HEK293T (cell line): ENCODE measurements around the gene ELP4.

Experiments
- CTCF ChIA-PET: fragments of 350-600 bp; formaldehyde crosslinking; extraction: SDS; loops from one replicate; lab custom pipeline; 2021; ENCODE audit warnings: antibody characterized with exemption, inconsistent platforms; lab: Yijun Ruan, JAX
- POLR2A ChIA-PET: fragments of 350-600 bp; formaldehyde crosslinking; extraction: SDS; loops from one replicate; lab custom pipeline; 2020; ENCODE audit warnings: antibody characterized with exemption, inconsistent platforms; lab: Yijun Ruan, JAX
- DNase-seq: peaks from one replicate; pipeline ENCODE4 v3.0.0; 2012; ENCODE audit warnings: mixed read lengths; ENCODE audit errors: extremely low spot score
- ARNT ChIP-seq: fragments of 450-650 bp; IDR thresholded peaks from 2 replicates; pipeline ENCODE4 v1.6.1; 2017; ENCODE audit warnings: mild to moderate bottlenecking
- BHLHE40 ChIP-seq: fragments of 450-650 bp; IDR thresholded peaks from 2 replicates; pipeline ENCODE4 v1.6.1; 2016; ENCODE audit warnings: mild to moderate bottlenecking, moderate library complexity, borderline replicate concordance
- CTBP1 ChIP-seq: fragments of 450-650 bp; IDR thresholded peaks from 2 replicates; pipeline ENCODE4 v1.6.1; 2016; ENCODE audit warnings: borderline replicate concordance
- ELF4 ChIP-seq: fragments of 450-650 bp; IDR thresholded peaks from 2 replicates; pipeline ENCODE4 v1.6.1; 2017; ENCODE audit warnings: antibody characterized with exemption
- FOXA1 ChIP-seq: fragments of 450-650 bp; IDR thresholded peaks from 2 replicates; pipeline ENCODE4 v1.6.1; 2016; ENCODE audit warnings: mild to moderate bottlenecking
- FOXK2 ChIP-seq: fragments of 450-650 bp; IDR thresholded peaks from 2 replicates; pipeline ENCODE4 v1.6.1; 2016; ENCODE audit warnings: mild to moderate bottlenecking
- FOXM1 ChIP-seq: fragments of 450-650 bp; IDR thresholded peaks from 2 replicates; pipeline ENCODE4 v1.6.1; 2017; ENCODE audit warnings: mild to moderate bottlenecking, borderline replicate concordance
- HDGF ChIP-seq: fragments of 450-650 bp; IDR thresholded peaks from 2 replicates; pipeline ENCODE4 v1.6.1; 2017; ENCODE audit warnings: antibody characterized with exemption, borderline replicate concordance
- L3MBTL2 ChIP-seq: fragments of 450-650 bp; conservative IDR thresholded peaks from 2 replicates; pipeline ENCODE4 v1.6.1; 2016; ENCODE audit warnings: mild to moderate bottlenecking
- LEF1 ChIP-seq: fragments of 450-650 bp; IDR thresholded peaks from 2 replicates; pipeline ENCODE4 v1.6.1; 2017; ENCODE audit warnings: mild to moderate bottlenecking, borderline replicate concordance
- NFRKB ChIP-seq: fragments of 450-650 bp; IDR thresholded peaks from 2 replicates; pipeline ENCODE4 v1.6.1; 2016; ENCODE audit warnings: mild to moderate bottlenecking, moderate library complexity
- PKNOX1 ChIP-seq: fragments of 450-650 bp; IDR thresholded peaks from 2 replicates; pipeline ENCODE4 v1.6.1; 2016
- SP1 ChIP-seq: fragments of 450-650 bp; IDR thresholded peaks from 2 replicates; pipeline ENCODE4 v1.6.1; 2017
- SUZ12 ChIP-seq: fragments of 450-650 bp; IDR thresholded peaks from 2 replicates; pipeline ENCODE4 v1.6.1; 2016; ENCODE audit warnings: mild to moderate bottlenecking
- TARDBP ChIP-seq: fragments of 450-650 bp; IDR thresholded peaks from 2 replicates; pipeline ENCODE4 v1.6.1; 2016
- ZNF384 ChIP-seq: fragments of 450-650 bp; IDR thresholded peaks from 2 replicates; pipeline ENCODE4 v1.6.1; 2016

The ELP4 gene

DNA sequence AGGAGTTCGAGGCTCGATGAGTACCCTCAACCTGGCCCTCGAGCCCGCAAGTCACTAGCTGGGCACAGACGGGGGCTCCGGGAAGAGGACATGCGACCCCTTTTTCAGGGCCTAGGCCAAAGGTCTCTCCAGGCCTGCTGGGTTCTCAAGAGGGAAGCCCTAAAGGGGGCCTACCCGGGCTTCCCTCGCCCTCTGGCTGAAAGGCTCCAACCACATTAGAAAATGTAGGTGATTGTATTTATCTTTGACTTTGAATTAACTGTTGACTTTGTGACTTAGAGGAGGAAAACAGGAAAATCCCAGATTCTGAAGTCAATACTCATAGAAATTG is 308.8 kb downstream of the ELP4 start:
- no peak for TF ChIP-seq TARDBP
- TF ChIP-seq BHLHE40, result no peak
- no peak for TF ChIP-seq ZNF384
- TF ChIP-seq SP1, result no peak
- TF ChIP-seq PKNOX1, result no peak
- TF ChIP-seq HDGF, result no peak
- DNase-seq, result no peak
- CTCF ChIA-PET, result no interaction called here
- POLR2A ChIA-PET, result interaction anchor here (1.5 kb wide), 1 partner anchor 9 kb away, joined by 3 read pairs; no protein-coding TSS in a partner anchor

DNA sequence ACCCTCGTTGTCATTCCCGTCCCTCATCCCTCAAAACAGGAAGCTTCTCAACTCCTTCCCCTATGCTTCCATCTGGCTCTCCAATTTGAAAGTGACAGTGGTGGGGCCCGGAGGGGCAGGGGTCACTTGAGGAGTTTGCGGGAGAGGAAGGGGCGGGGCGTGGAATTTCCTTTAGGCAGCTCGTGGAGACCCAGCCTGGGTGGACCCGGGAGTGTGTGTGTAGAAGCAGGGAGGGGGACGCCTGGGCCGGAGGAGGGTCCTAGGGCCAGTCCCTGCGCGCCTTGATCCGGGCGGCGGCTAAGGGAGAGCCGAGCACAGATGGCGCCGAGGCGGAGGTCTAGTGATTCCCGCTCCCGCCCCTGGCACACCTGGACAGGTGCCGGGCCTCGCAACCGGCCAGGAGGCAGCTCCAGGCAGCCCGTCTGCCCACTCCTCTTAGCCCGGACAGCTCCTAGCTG is 309.3 kb downstream of the ELP4 start:
- CTCF ChIA-PET, result interaction anchor here (0.6 kb wide), 1 partner anchor 505 kb away, joined by 3 read pairs; no protein-coding TSS in a partner anchor
- TF ChIP-seq ZNF384 (no peak), FOXM1 (no peak), L3MBTL2 (no peak), ELF4 (no peak), SUZ12 (no peak), FOXA1 (no peak), CTBP1 (no peak), BHLHE40 (no peak), FOXK2 (no peak)
- DNase-seq, result no peak
- POLR2A ChIA-PET, result interaction anchor here (1.5 kb wide), 1 partner anchor 10 kb away, joined by 3 read pairs; no protein-coding TSS in a partner anchor

DNA sequence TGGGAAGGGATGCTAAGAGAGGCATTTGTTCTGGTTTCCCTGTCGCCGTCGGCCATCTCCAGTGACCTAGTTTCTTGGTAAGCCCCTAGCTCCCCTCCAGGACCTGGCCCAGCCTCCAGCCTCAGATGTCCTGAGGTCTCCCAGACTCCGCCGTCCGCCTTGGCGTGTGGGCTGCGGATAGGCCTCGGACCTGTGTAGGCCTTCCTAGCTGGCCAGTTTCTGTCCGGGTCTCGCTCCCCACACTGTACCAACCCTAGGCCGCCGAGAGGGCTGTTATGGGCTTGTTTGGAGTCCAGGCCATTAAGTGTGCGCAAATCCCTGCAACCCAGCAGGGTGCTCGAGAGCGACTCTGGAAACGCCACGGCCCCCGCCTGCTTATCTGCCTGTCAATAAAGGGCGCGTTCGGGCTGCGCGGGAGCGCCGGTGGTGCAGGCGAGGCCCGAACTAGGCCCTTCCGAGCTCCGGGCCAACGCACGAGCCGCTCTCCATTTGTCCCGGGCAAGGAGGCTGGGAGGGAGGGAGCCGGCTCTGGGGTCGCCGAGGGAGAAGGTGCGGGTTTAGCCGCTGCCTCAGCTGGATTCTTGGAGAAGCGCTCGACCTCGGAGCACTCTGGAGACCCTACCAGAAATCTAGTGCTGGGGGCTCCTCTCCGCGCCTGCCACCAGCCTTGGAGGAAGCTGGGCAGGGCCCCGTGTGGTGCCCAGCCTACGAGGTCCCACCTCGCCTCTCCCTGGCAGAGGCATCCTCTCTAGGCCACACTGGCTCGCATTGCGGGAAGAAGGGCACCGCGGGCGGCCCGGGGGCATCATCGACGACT is 310.3 kb downstream of the ELP4 start:
- ChIA-PET POLR2A (interaction anchor here (1.5 kb wide), 1 partner anchor 11 kb away, joined by 3 read pairs; no protein-coding TSS in a partner anchor), CTCF (no interaction called here)
- no peak for TF ChIP-seq L3MBTL2
- TF ChIP-seq FOXK2, result no peak
- no peak for TF ChIP-seq FOXA1
- no peak for TF ChIP-seq TARDBP
- no peak for TF ChIP-seq BHLHE40
- no peak for TF ChIP-seq NFRKB
- no peak for TF ChIP-seq CTBP1
- TF ChIP-seq SP1, result no peak
- no peak for TF ChIP-seq ARNT
- TF ChIP-seq HDGF, result no peak
- TF ChIP-seq PKNOX1, result no peak
- no peak for TF ChIP-seq ZNF384
- TF ChIP-seq FOXM1, result no peak
- no peak for TF ChIP-seq ELF4
- TF ChIP-seq LEF1, result no peak
- TF ChIP-seq SUZ12, result no peak
- no peak for DNase-seq

- TF ChIP-seq FOXM1, result no peak
- POLR2A ChIA-PET, result no interaction called here
- no peak for DNase-seq
- CTCF ChIA-PET, result no interaction called here
These were observed 310.9 kb downstream of the ELP4 start for GRCh38 chr11:31820438-31820818.

GRCh38 chr11:31821235-31821764 is 311.7 kb downstream of the ELP4 start:
- ChIA-PET CTCF (no interaction called here), POLR2A (no interaction called here)
- no peak for DNase-seq
- no peak for TF ChIP-seq BHLHE40
- TF ChIP-seq LEF1, result no peak
- no peak for TF ChIP-seq ARNT
- TF ChIP-seq FOXM1, result no peak
- no peak for TF ChIP-seq FOXA1
- no peak for TF ChIP-seq CTBP1
- TF ChIP-seq PKNOX1, result no peak
- TF ChIP-seq ZNF384, result no peak
- TF ChIP-seq ELF4, result no peak
- TF ChIP-seq FOXK2, result no peak
- TF ChIP-seq NFRKB, result no peak
- no peak for TF ChIP-seq TARDBP
- no peak for TF ChIP-seq HDGF
- TF ChIP-seq L3MBTL2, result no peak
- no peak for TF ChIP-seq SUZ12
- TF ChIP-seq SP1, result no peak

GRCh38 chr11:31821766-31822165 is 312.2 kb downstream of the ELP4 start:
- CTCF ChIA-PET, result interaction anchor here (0.7 kb wide), 1 partner anchor 432 kb away, joined by 4 read pairs; no protein-coding TSS in a partner anchor

More at GRCh38 chr11:31821766-31822165, 312.2 kb downstream of the ELP4 start:
- DNase-seq, result no peak
- TF ChIP-seq ELF4 (no peak), ZNF384 (no peak), SUZ12 (no peak), SP1 (no peak), CTBP1 (no peak)
- POLR2A ChIA-PET, result no interaction called here
